Measurements from ENCODE around the gene CHKA.

DNA sequence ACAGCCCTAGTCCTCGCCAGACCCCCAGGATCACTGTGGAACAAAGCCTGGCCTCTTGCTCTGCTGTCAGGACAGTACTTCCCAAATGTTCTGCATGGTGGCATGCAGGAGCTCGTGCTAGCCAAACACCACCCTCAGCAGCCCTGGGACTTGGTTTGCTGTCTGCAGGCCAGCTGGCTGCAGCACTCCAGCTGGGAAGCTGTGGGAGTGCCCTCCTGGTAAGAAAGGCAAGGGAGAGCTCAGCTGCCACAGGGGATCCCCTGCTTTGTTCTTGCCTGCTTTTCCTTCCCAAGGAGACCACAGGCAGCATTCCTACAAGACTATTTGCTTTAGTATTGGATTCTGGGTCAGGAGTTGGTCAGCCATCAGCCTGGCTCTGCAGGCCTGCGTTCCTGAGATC, 54.4 kb downstream of the CHKA start:
- TF ChIP-seq, protein P1, sequence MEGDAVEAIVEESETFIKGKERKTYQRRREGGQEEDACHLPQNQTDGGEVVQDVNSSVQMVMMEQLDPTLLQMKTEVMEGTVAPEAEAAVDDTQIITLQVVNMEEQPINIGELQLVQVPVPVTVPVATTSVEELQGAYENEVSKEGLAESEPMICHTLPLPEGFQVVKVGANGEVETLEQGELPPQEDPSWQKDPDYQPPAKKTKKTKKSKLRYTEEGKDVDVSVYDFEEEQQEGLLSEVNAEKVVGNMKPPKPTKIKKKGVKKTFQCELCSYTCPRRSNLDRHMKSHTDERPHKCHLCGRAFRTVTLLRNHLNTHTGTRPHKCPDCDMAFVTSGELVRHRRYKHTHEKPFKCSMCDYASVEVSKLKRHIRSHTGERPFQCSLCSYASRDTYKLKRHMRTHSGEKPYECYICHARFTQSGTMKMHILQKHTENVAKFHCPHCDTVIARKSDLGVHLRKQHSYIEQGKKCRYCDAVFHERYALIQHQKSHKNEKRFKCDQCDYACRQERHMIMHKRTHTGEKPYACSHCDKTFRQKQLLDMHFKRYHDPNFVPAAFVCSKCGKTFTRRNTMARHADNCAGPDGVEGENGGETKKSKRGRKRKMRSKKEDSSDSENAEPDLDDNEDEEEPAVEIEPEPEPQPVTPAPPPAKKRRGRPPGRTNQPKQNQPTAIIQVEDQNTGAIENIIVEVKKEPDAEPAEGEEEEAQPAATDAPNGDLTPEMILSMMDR (IDR thresholded peaks at IDR 0.05) = no peak
- TF ChIP-seq POLR2A (IDR thresholded peaks at IDR 0.05) (no peak), POLR2AphosphoS5 (IDR thresholded peaks at IDR 0.05; ENCODE audit: insufficient read depth in 1 of 2, low read depth in 1 of 2) (no peak)

All from vagina (tissue), 2 donors.